BLaER1 (cell line): ENCODE measurements around the gene GPD1L.

ENCODE experiments used
- H3K27ac ChIP-seq: shearing (Covaris generic); formaldehyde crosslinking; 2 replicates; pipeline ENCODE4 v1.8.1; 2022
- H3K27me3 ChIP-seq: shearing (Covaris generic); formaldehyde crosslinking; 2 replicates; pipeline ENCODE4 v1.8.1; 2022
- H3K36me3 ChIP-seq: shearing (Covaris generic); formaldehyde crosslinking; 2 replicates; pipeline ENCODE4 v1.8.1; 2022
- H3K4me1 ChIP-seq: shearing (Covaris generic); formaldehyde crosslinking; 2 replicates; pipeline ENCODE4 v1.8.1; 2022
- H3K4me2 ChIP-seq: shearing (Covaris generic); formaldehyde crosslinking; 2 replicates; pipeline ENCODE4 v1.8.1; 2022
- H3K4me3 ChIP-seq: shearing (Covaris generic); formaldehyde crosslinking; 2 replicates; pipeline ENCODE4 v1.8.1; 2022
- H3K9ac ChIP-seq: shearing (Covaris generic); formaldehyde crosslinking; 2 replicates; pipeline ENCODE4 v1.8.1; 2022
- H3K9me3 ChIP-seq: shearing (Covaris generic); formaldehyde crosslinking; 2 replicates; pipeline ENCODE4 v1.8.1; 2022
- H4K20me1 ChIP-seq: shearing (Covaris generic); formaldehyde crosslinking; 2 replicates; pipeline ENCODE4 v1.8.1; 2022
- Cebpa-rat ChIP-seq: shearing (Covaris generic); IDR thresholded peaks from 2 replicates; pipeline ENCODE4 v1.8.1; 2022

The GPD1L gene

DNA sequence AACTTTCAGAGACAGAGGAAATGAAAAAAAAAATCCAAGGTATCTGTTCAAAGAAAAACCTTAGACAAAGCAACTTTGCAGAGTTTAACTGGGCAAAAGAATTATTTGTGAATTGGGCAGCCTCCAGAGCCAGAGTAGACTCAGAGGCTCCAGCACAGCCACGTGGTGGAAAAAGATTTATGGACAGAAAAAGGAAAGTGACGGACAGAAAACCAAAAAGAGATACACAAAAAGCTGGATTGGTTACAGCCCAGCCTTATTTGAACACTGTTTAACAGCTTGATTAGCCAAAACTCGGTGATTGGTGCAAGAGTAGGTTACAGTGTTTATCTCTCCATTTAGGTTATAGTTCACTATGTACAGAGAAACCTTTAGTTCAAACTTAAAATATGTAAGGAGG lies 23.7 kb upstream of the GPD1L start:
- no peak overlapping the region for H3K4me2 ChIP-seq

GRCh38 chr3:32083702-32084270 lies 22.6 kb upstream of the GPD1L start:
- no peak overlapping the region for H3K4me2 ChIP-seq
- H3K4me1 ChIP-seq = no peaks in the 10 kb centered on the region
- H3K9me3 ChIP-seq = peaks cover 15% of the 10 kb centered on the region
- no peak for TF ChIP-seq Cebpa-rat
- no peaks in the 10 kb centered on the region for H3K36me3 ChIP-seq
- H4K20me1 ChIP-seq = no peaks in the 10 kb centered on the region
- no peaks in the 10 kb centered on the region for H3K27me3 ChIP-seq
- no peak overlapping the region for H3K9ac ChIP-seq
- no peak overlapping the region for H3K27ac ChIP-seq
- no peak overlapping the region for H3K4me3 ChIP-seq

More for the DNA sequence above, 23.7 kb upstream of the GPD1L start:
- no peaks in the 10 kb centered on the region for H4K20me1 ChIP-seq
- TF ChIP-seq Cebpa-rat = no peak
- H3K27me3 ChIP-seq = no peaks in the 10 kb centered on the region
- no peak overlapping the region for H3K27ac ChIP-seq
- H3K4me1 ChIP-seq = no peaks in the 10 kb centered on the region
- no peaks in the 10 kb centered on the region for H3K36me3 ChIP-seq
- H3K9me3 ChIP-seq = peaks cover 13% of the 10 kb centered on the region
- no peak overlapping the region for H3K9ac ChIP-seq
- no peak overlapping the region for H3K4me3 ChIP-seq

DNA sequence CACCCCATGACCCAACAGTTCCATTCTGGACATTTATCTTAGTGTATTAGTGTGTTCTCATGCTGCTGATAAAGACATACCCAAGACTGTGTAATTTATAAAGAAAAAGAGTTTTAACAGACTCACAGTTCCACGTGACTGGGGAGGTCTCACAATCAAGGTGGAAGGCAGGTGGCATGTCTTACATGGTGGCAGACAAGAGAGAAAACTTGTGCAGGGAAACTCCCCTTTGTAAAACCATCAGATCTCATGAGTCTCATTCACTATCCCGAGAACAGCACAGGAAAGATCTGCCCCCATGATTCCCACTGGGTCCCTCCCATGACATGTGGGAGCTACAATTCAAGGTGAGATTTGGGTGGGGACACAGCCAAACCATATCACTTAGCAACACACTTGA lies 21.6 kb upstream of the GPD1L start:
- Histone ChIP-seq H3K9me3 (peaks cover 26% of the 10 kb centered on the region), H3K4me1 (no peaks in the 10 kb centered on the region), H3K27ac (no peak overlapping the region), H4K20me1 (no peaks in the 10 kb centered on the region), H3K36me3 (no peaks in the 10 kb centered on the region), H3K4me2 (no peak overlapping the region), H3K4me3 (no peak overlapping the region), H3K27me3 (no peaks in the 10 kb centered on the region), H3K9ac (no peak overlapping the region)
- no peak for TF ChIP-seq Cebpa-rat

- H3K9ac ChIP-seq = no peak overlapping the region
- no peak overlapping the region for H3K4me2 ChIP-seq
- peaks cover 4% of the 10 kb centered on the region; the same call in 1 of the 2 replicates for H3K4me1 ChIP-seq
- no peak overlapping the region for H3K27ac ChIP-seq
- TF ChIP-seq Cebpa-rat = no peak
- no peaks in the 10 kb centered on the region for H3K36me3 ChIP-seq
- no peaks in the 10 kb centered on the region for H3K27me3 ChIP-seq
- H3K4me3 ChIP-seq = no peak overlapping the region
- no peaks in the 10 kb centered on the region for H4K20me1 ChIP-seq
- peaks cover 28% of the 10 kb centered on the region for H3K9me3 ChIP-seq
Measured at GRCh38 chr3:32086464-32086863, 20.0 kb upstream of the GPD1L start.

DNA sequence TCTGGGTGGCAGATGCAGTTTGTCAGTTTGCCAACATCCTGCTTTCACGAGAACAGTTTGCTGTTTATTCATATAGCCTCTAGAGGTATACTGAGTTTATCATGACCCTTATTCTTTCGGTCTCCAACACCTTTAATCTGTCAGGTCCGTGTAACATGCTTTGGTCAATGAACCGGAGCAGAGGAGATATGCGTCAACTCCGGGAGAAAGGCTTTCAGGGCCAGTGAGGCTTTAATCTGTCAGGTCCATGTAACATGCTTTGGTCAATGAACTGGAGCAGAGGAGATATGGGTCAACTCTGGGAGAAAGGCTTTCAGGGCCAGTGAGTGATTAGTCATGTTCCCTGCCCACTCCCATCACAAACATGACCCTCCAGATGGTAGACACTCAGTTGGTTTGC lies 16.9 kb upstream of the GPD1L start:
- H3K4me3 ChIP-seq = no peak overlapping the region
- no peaks in the 10 kb centered on the region for H3K27me3 ChIP-seq
- H3K36me3 ChIP-seq = no peaks in the 10 kb centered on the region
- no peak overlapping the region for H3K9ac ChIP-seq
- H3K4me2 ChIP-seq = no peak overlapping the region
- peaks cover 28% of the 10 kb centered on the region for H3K9me3 ChIP-seq
- H4K20me1 ChIP-seq = no peaks in the 10 kb centered on the region
- TF ChIP-seq Cebpa-rat = no peak
- peaks cover 10% of the 10 kb centered on the region; the same call in 1 of the 2 replicates for H3K4me1 ChIP-seq
- H3K27ac ChIP-seq = no peak overlapping the region

- H3K4me2 ChIP-seq = no peak overlapping the region
- no peak for TF ChIP-seq Cebpa-rat
- no peaks in the 10 kb centered on the region for H3K36me3 ChIP-seq
- H3K9me3 ChIP-seq = peaks cover 15% of the 10 kb centered on the region
- H3K9ac ChIP-seq = no peak overlapping the region
- H4K20me1 ChIP-seq = no peaks in the 10 kb centered on the region
- no peak overlapping the region for H3K4me3 ChIP-seq
- H3K27ac ChIP-seq = no peak overlapping the region
- no peaks in the 10 kb centered on the region for H3K27me3 ChIP-seq
- H3K4me1 ChIP-seq = peaks cover 10% of the 10 kb centered on the region; the same call in 1 of the 2 replicates
Measured at GRCh38 chr3:32093204-32093603, 13.2 kb upstream of the GPD1L start.

- H3K27me3 ChIP-seq = no peaks in the 10 kb centered on the region
- peaks cover under 1% of the 10 kb centered on the region; the same call in 1 of the 2 replicates for H3K9me3 ChIP-seq
- H4K20me1 ChIP-seq = no peaks in the 10 kb centered on the region
- no peak overlapping the region for H3K9ac ChIP-seq
- H3K27ac ChIP-seq = no peak overlapping the region
- H3K36me3 ChIP-seq = no peaks in the 10 kb centered on the region
- no peak for TF ChIP-seq Cebpa-rat
- H3K4me1 ChIP-seq = peaks cover 10% of the 10 kb centered on the region; the same call in 1 of the 2 replicates
- H3K4me2 ChIP-seq = no peak overlapping the region
- H3K4me3 ChIP-seq = no peak overlapping the region
Measured at GRCh38 chr3:32095431-32095830, 11.0 kb upstream of the GPD1L start.

- no peaks in the 10 kb centered on the region for H3K27me3 ChIP-seq
- H3K27ac ChIP-seq = no peak overlapping the region
- peaks cover 24% of the 10 kb centered on the region for H3K9me3 ChIP-seq
- no peaks in the 10 kb centered on the region for H4K20me1 ChIP-seq
- TF ChIP-seq Cebpa-rat = no peak
- H3K4me3 ChIP-seq = no peak overlapping the region
- H3K36me3 ChIP-seq = 0 out of 2 replicates have a peak, but pooled peaks cover 5% of the 10 kb centered on the region
- no peak overlapping the region for H3K4me2 ChIP-seq
- no peak overlapping the region for H3K9ac ChIP-seq
- H3K4me1 ChIP-seq = no peaks in the 10 kb centered on the region
Measured at GRCh38 chr3:32097768-32098167, 8.7 kb upstream of the GPD1L start.

DNA sequence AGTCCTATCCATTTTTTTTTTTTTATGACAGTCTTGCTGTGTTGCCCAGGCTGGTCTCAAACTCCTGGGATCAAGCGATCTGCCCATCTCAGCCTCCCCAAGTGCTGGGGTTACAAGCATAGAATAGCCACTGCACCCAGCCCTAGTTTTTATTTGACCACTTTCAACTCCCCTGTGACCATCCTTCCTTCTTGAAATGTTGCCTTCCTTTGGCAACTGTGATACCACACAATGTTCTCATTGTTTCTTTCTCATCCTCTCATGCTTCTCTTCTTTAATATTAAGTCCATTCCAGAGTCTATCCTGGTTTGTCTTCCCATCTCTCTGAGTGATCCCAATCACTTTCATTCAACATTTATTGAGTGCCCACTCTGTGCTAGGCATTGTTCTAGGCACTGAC lies 7.9 kb upstream of the GPD1L start:
- H4K20me1 ChIP-seq = no peaks in the 10 kb centered on the region
- peaks cover 32% of the 10 kb centered on the region for H3K9me3 ChIP-seq
- no peak overlapping the region for H3K9ac ChIP-seq
- 0 out of 2 replicates have a peak, but pooled peaks cover 5% of the 10 kb centered on the region for H3K36me3 ChIP-seq
- H3K27ac ChIP-seq = no peak overlapping the region
- H3K27me3 ChIP-seq = no peaks in the 10 kb centered on the region
- no peaks in the 10 kb centered on the region for H3K4me1 ChIP-seq
- H3K4me2 ChIP-seq = no peak overlapping the region
- TF ChIP-seq Cebpa-rat = no peak
- no peak overlapping the region for H3K4me3 ChIP-seq

GRCh38 chr3:32100465-32100864 lies 6.0 kb upstream of the GPD1L start:
- no peak overlapping the region for H3K9ac ChIP-seq
- H3K4me3 ChIP-seq = no peak overlapping the region
- H3K27ac ChIP-seq = no peak overlapping the region
- 0 out of 2 replicates have a peak, but pooled peaks cover 5% of the 10 kb centered on the region for H3K36me3 ChIP-seq
- no peak overlapping the region for H3K4me2 ChIP-seq
- no peak for TF ChIP-seq Cebpa-rat
- peaks cover 39% of the 10 kb centered on the region for H3K9me3 ChIP-seq
- H4K20me1 ChIP-seq = no peaks in the 10 kb centered on the region
- no peaks in the 10 kb centered on the region for H3K27me3 ChIP-seq
- no peaks in the 10 kb centered on the region for H3K4me1 ChIP-seq
